ENCODE results near the gene ARHGAP6. TPM values are rescaled to one million over a fixed set of nuclear protein-coding genes. Genes with fewer than 3 reads are reported as not detected.

The ARHGAP6 gene
- total RNA-seq, 1 donor from 2014 or later, result 4.9 TPM

DNA sequence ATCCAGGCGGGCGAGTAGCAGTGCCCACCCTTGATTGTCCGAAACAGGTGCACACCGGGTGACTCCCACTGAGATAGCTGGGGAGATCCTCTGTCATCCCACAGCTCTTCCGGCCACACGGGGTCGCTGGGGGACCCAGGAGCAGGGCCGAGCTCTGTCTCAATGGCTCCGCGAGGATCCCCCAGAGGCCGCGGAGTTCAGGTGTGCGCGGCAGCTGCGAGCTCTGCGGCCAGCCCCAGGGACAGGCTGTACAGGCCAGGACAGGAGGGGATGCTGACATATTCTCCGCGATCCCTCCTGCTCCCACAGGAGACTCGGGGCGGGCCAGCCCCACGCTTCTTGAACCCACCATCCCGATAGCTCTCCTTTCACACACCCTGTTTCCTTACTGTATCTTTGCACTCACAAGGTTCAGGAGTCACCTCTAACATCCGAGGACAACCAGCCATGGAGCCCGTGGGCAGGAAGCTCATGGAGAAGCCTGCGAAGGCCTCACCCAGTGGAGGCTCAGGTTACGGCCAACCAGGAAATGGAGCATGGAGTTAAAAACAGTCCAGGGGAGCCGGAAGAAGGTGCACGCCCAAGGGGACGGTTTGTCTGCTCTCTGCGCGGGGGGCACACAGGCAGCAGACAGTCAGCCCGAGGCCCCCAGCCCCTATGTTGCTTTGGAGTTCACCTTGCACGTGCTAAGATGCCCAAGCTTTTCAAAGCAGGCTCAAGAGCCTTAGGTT, 450.4 kb downstream of the ARHGAP6 start:
- H3K4me3 ChIP-seq (ENCODE audit: low read depth, low read length), result no peak overlapping the region
- DNase-seq (ENCODE audit: low read depth), result no peak
- no peak for TF ChIP-seq CTCF (conservative IDR thresholded peaks at IDR 0.05; ENCODE audit: low read depth, low read length)

- no peak overlapping the region for H3K4me3 ChIP-seq (ENCODE audit: low read depth, low read length)
- no peak for DNase-seq (ENCODE audit: low read depth)
- TF ChIP-seq CTCF (conservative IDR thresholded peaks at IDR 0.05; ENCODE audit: low read depth, low read length), result no peak
Observed at GRCh38 chrX:11214346-11215190, 451.2 kb downstream of the ARHGAP6 start.

GRCh38 chrX:11212741-11213140, 453.0 kb downstream of the ARHGAP6 start:
- H3K4me3 ChIP-seq (ENCODE audit: low read depth, low read length), result no peak overlapping the region
- no peak for DNase-seq (ENCODE audit: low read depth)
- TF ChIP-seq CTCF (conservative IDR thresholded peaks at IDR 0.05; ENCODE audit: low read depth, low read length), result no peak

GRCh38 chrX:11210415-11210801, 455.3 kb downstream of the ARHGAP6 start:
- DNase-seq (ENCODE audit: low read depth), result no peak
- H3K4me3 ChIP-seq (ENCODE audit: low read depth, low read length), result no peak overlapping the region
- TF ChIP-seq CTCF (conservative IDR thresholded peaks at IDR 0.05; ENCODE audit: low read depth, low read length), result no peak

DNA sequence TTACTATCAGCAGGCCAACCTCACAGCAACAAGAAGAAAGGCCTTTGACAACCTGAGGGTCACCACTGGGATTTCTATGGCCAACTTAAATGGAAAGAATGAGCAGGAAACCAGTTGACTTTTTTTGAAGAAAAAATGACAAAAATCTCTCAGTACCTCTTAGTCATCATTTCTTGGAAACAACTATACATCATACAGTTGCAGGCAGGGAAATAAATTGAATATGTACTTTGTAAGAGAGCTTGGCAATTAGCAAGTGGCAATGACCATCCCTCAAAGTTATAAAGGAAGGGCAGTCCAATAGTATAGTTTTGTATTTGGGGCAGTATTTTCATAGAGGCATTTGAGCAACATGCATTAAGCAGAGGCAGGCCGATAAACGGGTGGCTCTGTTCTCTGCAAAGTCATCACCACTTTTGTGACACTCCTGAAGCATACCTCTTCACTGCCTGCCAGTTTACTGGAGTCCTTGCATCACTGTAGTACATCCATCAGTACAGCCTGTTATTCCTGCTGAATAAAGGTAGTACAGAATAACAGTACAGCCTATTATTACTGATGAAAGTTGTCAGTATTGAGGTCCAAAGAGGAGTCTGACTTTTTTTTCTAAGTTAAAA, 455.8 kb downstream of the ARHGAP6 start:
- DNase-seq (ENCODE audit: low read depth), result no peak
- TF ChIP-seq CTCF (conservative IDR thresholded peaks at IDR 0.05; ENCODE audit: low read depth, low read length), result no peak
- H3K4me3 ChIP-seq (ENCODE audit: low read depth, low read length), result no peak overlapping the region

DNA sequence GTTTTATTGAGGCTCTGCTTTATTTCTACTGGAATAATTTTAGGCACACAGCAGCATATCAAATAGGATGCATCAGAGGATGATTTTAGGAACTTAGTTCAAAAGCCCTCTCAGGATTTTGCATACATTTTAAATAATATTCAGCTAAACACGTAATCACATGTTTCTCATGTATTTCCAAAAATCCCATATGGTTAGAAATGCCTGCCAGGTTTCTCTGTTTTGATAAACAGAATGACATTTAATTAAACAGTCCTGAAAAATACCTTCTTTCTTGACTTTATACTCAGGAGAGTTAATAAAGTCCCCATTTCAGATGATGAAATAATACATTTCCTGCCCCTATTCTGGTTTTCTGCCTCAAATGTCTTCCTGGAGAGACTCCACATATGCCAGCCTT, 459.0 kb downstream of the ARHGAP6 start:
- DNase-seq (ENCODE audit: low read depth), result no peak

More for the DNA sequence above, 459.0 kb downstream of the ARHGAP6 start:
- TF ChIP-seq CTCF (conservative IDR thresholded peaks at IDR 0.05; ENCODE audit: low read depth, low read length), result no peak
- no peak overlapping the region for H3K4me3 ChIP-seq (ENCODE audit: low read depth, low read length)

Data from epithelial cell of proximal tubule (primary cell).